Measurements from ENCODE around the gene CCDC18.

GRCh38 chr1:93143769-93144168 lies 36.8 kb upstream of the CCDC18 start:
- TF ChIP-seq SUZ12 (IDR thresholded peaks at IDR 0.05; ENCODE audit: extremely low read depth, insufficient read depth, insufficient read length) (no peak), ZNF274 (IDR thresholded peaks at IDR 0.05; ENCODE audit: low read depth, low read length) (no peak)

Measured in NT2/D1 (cell line).